HepG2 (cell line): Measurements from ENCODE around the gene EXOC3. TPM values are rescaled to one million over a fixed set of nuclear protein-coding genes. Genes with fewer than 3 reads are reported as not detected.

ENCODE experiments used
- ATAC-seq: fragments of 200-7000 bp; cut with Tn5 transposase; 3 replicates; pipeline ENCODE4 v1.9.1; 2020; ENCODE audit warnings: mild to moderate bottlenecking, moderate library complexity
- BruUV-seq: library from RNA; stranded (reverse); fragments of 400-500 nt; replicated peaks from 2 replicates; lab custom pipeline; 2021; lab: Mats Ljungman, UMichigan
- CTCF ChIA-PET: fragments of 300-600 bp; formaldehyde crosslinking; extraction: SDS; loops from one replicate; lab custom pipeline; 2021; ENCODE audit warnings: low total read pairs, inconsistent platforms, low intra/inter-chr PET ratio; lab: Yijun Ruan, JAX
- POLR2A ChIA-PET: fragments of 350-600 bp; sonication (Branson Sonifier 250); formaldehyde crosslinking; loops from one replicate; lab custom pipeline; 2020; ENCODE audit warnings: antibody characterized with exemption, inconsistent platforms; lab: Yijun Ruan, JAX
- DNase-seq: peaks from one replicate; pipeline ENCODE4 v3.0.0-alpha.2; 2015; ENCODE audit warnings: low spot score
- FAIRE-seq: peaks from 3 replicates; lab custom pipeline; 2011; peaks lifted over from hg19 to GRCh38; lab: Jason Lieb, UNC
- H2AFZ ChIP-seq: one replicate; pipeline ENCODE4 v1.6.1; 2011; ENCODE audit warnings: low read length, inconsistent platforms
- H3K27ac ChIP-seq: fragments of 300-600 bp; 3 replicates; pipeline ENCODE4 v1.8.0; 2011; ENCODE audit warnings: mixed run types, mild to moderate bottlenecking, mixed read lengths, low read length, inconsistent platforms; ENCODE audit not compliant: insufficient read depth; ENCODE audit errors: extremely low read length
- H3K27me3 ChIP-seq, 2 experiments: fragments of 200-600 bp in 1 of 2; 2 replicates in 1 of 2; 3 replicates in 1 of 2; pipeline versions ENCODE4 v1.6.0 to v1.8.0; 2011; ENCODE audit warnings: low read length in 2 of 2, mild to moderate bottlenecking in 2 of 2, moderate library complexity in 2 of 2, inconsistent platforms in 1 of 2; ENCODE audit not compliant: insufficient read depth in 2 of 2, control insufficient read depth in 1 of 2
- H3K36me3 ChIP-seq, 2 experiments: fragments of 200-600 bp in 1 of 2; replicated peaks in 1 of 2; 2 replicates in 1 of 2; 3 replicates in 1 of 2; pipeline versions ENCODE4 v1.5.1 to v1.8.0; 2011; ENCODE audit warnings: low read length in 2 of 2, inconsistent platforms in 1 of 2; ENCODE audit not compliant: insufficient read depth in 2 of 2, control insufficient read depth in 1 of 2
- H3K4me1 ChIP-seq: 2 replicates; pipeline ENCODE4 v1.5.1; 2012; ENCODE audit warnings: low read length, inconsistent platforms; ENCODE audit not compliant: insufficient read depth
- H3K4me2 ChIP-seq: 2 replicates; pipeline ENCODE4 v1.6.0; 2011; ENCODE audit warnings: low read depth, low read length, inconsistent platforms
- H3K4me3 ChIP-seq, 3 experiments: fragments of 200-600 bp in 1 of 3; sonication (generic), shearing (Covaris generic) in 1 of 3; replicated peaks in 1 of 3; 2 replicates each; pipeline ENCODE4 v1.5.1; 2011 to 2016; ENCODE audit warnings: low read length in 3 of 3, inconsistent platforms in 2 of 3, low read depth in 2 of 3, mild to moderate bottlenecking in 2 of 3, control low read depth in 1 of 3, mixed read lengths in 1 of 3; ENCODE audit not compliant: insufficient read depth in 1 of 3
- H3K79me2 ChIP-seq: one replicate; pipeline ENCODE4 v1.6.1; 2011; ENCODE audit warnings: low read length, inconsistent platforms; ENCODE audit not compliant: insufficient read depth
- H3K9ac ChIP-seq: 2 replicates; pipeline ENCODE4 v1.6.0; 2011; ENCODE audit warnings: mild to moderate bottlenecking, low read depth, low read length, inconsistent platforms; ENCODE audit not compliant: insufficient read depth
- H3K9me3 ChIP-seq: 2 replicates; pipeline ENCODE4 v1.5.1; 2012; ENCODE audit warnings: mild to moderate bottlenecking, low read length
- H4K20me1 ChIP-seq: 2 replicates; pipeline ENCODE4 v1.6.0; 2011; ENCODE audit warnings: inconsistent platforms, mild to moderate bottlenecking, low read length, moderate library complexity; ENCODE audit not compliant: insufficient read depth
- BCLAF1 ChIP-seq: fragments of 450-650 bp; IDR thresholded peaks from 2 replicates; pipeline ENCODE4 v1.6.1; 2017; ENCODE audit warnings: mild to moderate bottlenecking
- CENPBD1 ChIP-seq: sonication (generic); formaldehyde crosslinking; IDR thresholded peaks from 2 replicates; pipeline ENCODE4 v1.8.0; 2022; ENCODE audit warnings: missing genetic modification reagents, low read depth, mild to moderate bottlenecking, borderline replicate concordance
- ELK4 ChIP-seq: sonication (generic); formaldehyde crosslinking; IDR thresholded peaks from 2 replicates; pipeline ENCODE4 v1.9.0; 2021; ENCODE audit warnings: missing genetic modification reagents, borderline replicate concordance
- GMEB2 ChIP-seq: IDR thresholded peaks from 2 replicates; pipeline ENCODE4 v1.6.1; 2016; ENCODE audit warnings: missing biosample characterization, missing genetic modification reagents, low read depth
- HNRNPH1 ChIP-seq: fragments of 200-400 bp; formaldehyde crosslinking; optimal IDR thresholded peaks from 2 replicates; pipeline ENCODE3; 2017; ENCODE audit warnings: mild to moderate bottlenecking, low read depth, low read length
- HOXA3 ChIP-seq: sonication (generic); formaldehyde crosslinking; IDR thresholded peaks from 2 replicates; pipeline ENCODE4 v1.5.0; 2020; ENCODE audit warnings: missing genetic modification reagents
- JUN ChIP-seq: sonication (generic); formaldehyde crosslinking; IDR thresholded peaks from 2 replicates; pipeline ENCODE4 v1.4.0; 2020; ENCODE audit warnings: mild to moderate bottlenecking, missing genetic modification reagents
- KLF11 ChIP-seq: IDR thresholded peaks from 2 replicates; pipeline ENCODE4 v1.6.1; 2016; ENCODE audit warnings: missing compliant biosample characterization
- NCOA2 ChIP-seq: sonication (generic); formaldehyde crosslinking; IDR thresholded peaks from 2 replicates; pipeline ENCODE4 v1.8.0; 2022; ENCODE audit warnings: inconsistent platforms
- NFE2 ChIP-seq: sonication (generic); formaldehyde crosslinking; IDR thresholded peaks from 2 replicates; pipeline ENCODE4 v1.4.0; 2020; ENCODE audit warnings: missing genetic modification reagents
- SAFB2 ChIP-seq: sonication (generic); formaldehyde crosslinking; IDR thresholded peaks from 2 replicates; pipeline ENCODE4 v1.5.1; 2020; ENCODE audit warnings: missing genetic modification reagents, low read depth, mild to moderate bottlenecking, borderline replicate concordance
- TEAD2 ChIP-seq: sonication (generic); formaldehyde crosslinking; IDR thresholded peaks from 2 replicates; pipeline ENCODE4 v1.9.0; 2021; ENCODE audit warnings: missing genetic modification reagents
- TRIM22 ChIP-seq: fragments of 450-650 bp; IDR thresholded peaks from 2 replicates; pipeline ENCODE4 v1.6.1; 2017
- ZBTB8A ChIP-seq: sonication (generic); formaldehyde crosslinking; IDR thresholded peaks from 2 replicates; pipeline ENCODE4 v1.4.0; 2020; ENCODE audit warnings: mild to moderate bottlenecking, low read depth, missing genetic modification reagents, borderline replicate concordance
- WGBS: methylation state at CpG from one replicate; pipeline ENCODE4 v1.1.6; 2017; ENCODE audit warnings: low lambda C conversion rate; 5-methylcytosine and 5-hydroxymethylcytosine counted together
- in situ Hi-C: cut with HindIII; loops from 2 replicates; pipeline ENCODE4 v1.10.0; 2017; ENCODE audit warnings: low pct_unique_long_range_greater_than_20kb; ENCODE audit not compliant: extremely low pct_ligation_motif_present
- intact Hi-C: fragments of 100-400 bp; cut with micrococcal nuclease; formaldehyde crosslinking; loops from one replicate; pipeline ENCODE4 v1.10.0; 2022; ENCODE audit not compliant: unreplicated experiment
- polyA plus RNA-seq, 8 experiments: library from polyadenylated mRNA; depleted of rRNA in 3 of 8; stranded (reverse) in 7 of 8; unstranded in 1 of 8; fragments of >200 nt; fragmentation: Illumina TruSeq in 4 of 8; extraction: Trizol in 4 of 8; gene quantifications; 2 replicates each; pipeline versions ENCODE4 v1.2.1 to v1.2.3, GENCODE V29; 2011 to 2016; ENCODE audit warnings: low read depth in 4 of 8, missing spikeins in 1 of 8, mixed read lengths in 1 of 8; ENCODE audit not compliant: insufficient read depth in 1 of 8
- total RNA-seq, 5 experiments: library from RNA; depleted of rRNA; stranded (reverse); fragments of >200 nt; fragmentation: Illumina TruSeq; extraction: Trizol; gene quantifications; 2 replicates each; pipeline ENCODE4 v1.2.3, GENCODE V29; 2016; ENCODE audit warnings: low read depth in 1 of 5

EXOC3 gene
- total and polyA plus RNA-seq, 2 of the 13 experiments (the other 11 are each of a cell fraction or from before 2014, with no cell fraction given): 9.2 to 20.5 TPM

- TF ChIP-seq JUN (CRISPR knock-in tag) (no peak), TEAD2 (CRISPR knock-in tag) (no peak)
Observed at GRCh38 chr5:452978-453710, 10.2 kb downstream of the EXOC3 start (continued).

- no peak for FAIRE-seq
- intact Hi-C loops: no loop called here
- ChIA-PET POLR2A (no interaction called here), CTCF (no interaction called here)
- Histone ChIP-seq H3K27ac (no peak overlapping the region), H3K9ac (no peak overlapping the region), H2AFZ (no peak overlapping the region), H3K4me2 (no peak overlapping the region), H3K9me3 (peaks cover 6% of the 10 kb centered on the region; the same call in 1 of the 2 replicates), H4K20me1 (0 out of 2 replicates have a peak, but pooled peaks cover 3% of the 10 kb centered on the region), H3K79me2 (no peaks in the 10 kb centered on the region), H3K4me1 (no peaks in the 10 kb centered on the region), H3K4me3 (no peak overlapping the region), H3K27me3 (no peaks in the 10 kb centered on the region), H3K36me3 (peaks cover 33 to 84% of the 10 kb centered on the region in 2 experiments; a peak in 4 of 5 replicates)
- in situ Hi-C loops: no loop called here
- ATAC-seq: no peak
- 90% methylated on average over 6 of the region's 16 CpGs for WGBS
- no TSS peak for BruUV-seq
- DNase-seq: no peak
- no peak for TF ChIP-seq CENPBD1
- TF ChIP-seq BCLAF1: no peak
- no peak for TF ChIP-seq SAFB2 (CRISPR knock-in tag)
- no peak for TF ChIP-seq KLF11 (CRISPR knock-in tag)
- TF ChIP-seq HOXA3: no peak
- no peak for TF ChIP-seq TRIM22
- TF ChIP-seq ZBTB8A (CRISPR knock-in tag): no peak
- TF ChIP-seq HNRNPH1: no peak
- no peak for TF ChIP-seq GMEB2 (CRISPR knock-in tag)
- no peak for TF ChIP-seq ELK4 (CRISPR knock-in tag)
- no peak for TF ChIP-seq NFE2
- TF ChIP-seq NCOA2 (CRISPR knock-in tag): no peak
Observed at GRCh38 chr5:453725-454481, 10.9 kb downstream of the EXOC3 start.
